Neutrophil (primary cell): Measurements from ENCODE around the gene CHST12.

Source experiments
- H3K27ac ChIP-seq: fragments of 200-600 bp; sonication (generic); 2 replicates; pipeline ENCODE4 v1.5.1; 2016; ENCODE audit warnings: mild to moderate bottlenecking, moderate library complexity
- H3K27me3 ChIP-seq: fragments of 200-600 bp; sonication (generic); 2 replicates; pipeline ENCODE4 v1.6.0; 2016; ENCODE audit warnings: mild to moderate bottlenecking
- H3K36me3 ChIP-seq: fragments of 200-600 bp; sonication (generic); 2 replicates; pipeline ENCODE4 v1.5.1; 2017
- H3K4me1 ChIP-seq, 2 experiments: fragments of 200-600 bp in 1 of 2; sonication (generic) in 1 of 2; 1 replicate in 1 of 2; 2 replicates in 1 of 2; pipeline versions ENCODE4 v1.5.1 to v1.6.1; 2013 to 2016; ENCODE audit warnings: low read depth in 1 of 2, low read length in 1 of 2, mild to moderate bottlenecking in 1 of 2, moderate library complexity in 1 of 2; ENCODE audit not compliant: control insufficient read depth in 1 of 2, insufficient read depth in 1 of 2
- H3K4me3 ChIP-seq, 2 experiments: fragments of 200-600 bp in 1 of 2; sonication (generic) in 1 of 2; 1 replicate in 1 of 2; 2 replicates in 1 of 2; pipeline ENCODE4 v1.5.1; 2013 to 2016; ENCODE audit warnings: low read depth in 1 of 2, low read length in 1 of 2, mild to moderate bottlenecking in 1 of 2, moderate library complexity in 1 of 2
- H3K9me3 ChIP-seq: fragments of 200-600 bp; sonication (generic); 2 replicates; pipeline ENCODE4 v1.5.1; 2016
- TF ChIP-seq, protein P1 (sequence below): fragments of 200-600 bp; sonication (generic); IDR thresholded peaks from 2 replicates; pipeline ENCODE4 v1.5.1; 2016; ENCODE audit warnings: antibody characterized with exemption

The CHST12 gene

DNA sequence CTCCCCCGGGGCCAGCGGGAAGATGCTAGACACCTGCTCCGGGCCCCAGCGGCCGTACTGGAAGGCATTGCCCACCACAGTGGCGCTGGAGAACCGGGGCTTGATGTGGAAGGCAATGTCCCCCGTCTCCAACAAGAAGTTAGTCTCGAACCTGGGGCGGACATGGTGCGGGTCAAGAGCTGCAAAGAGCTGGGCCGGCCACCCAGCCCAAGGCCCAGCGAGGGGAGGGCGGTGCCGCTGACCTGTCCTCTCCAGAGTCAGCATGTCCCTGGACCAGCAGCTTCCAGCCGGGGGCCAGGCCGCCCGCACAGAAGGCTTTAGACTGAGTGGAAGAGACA is 72.2 kb downstream of the CHST12 start:
- H3K9me3 ChIP-seq: no peaks in the 10 kb centered on the region
- peaks cover 40% of the 10 kb centered on the region for H3K27me3 ChIP-seq
- H3K4me1 ChIP-seq: peaks cover under 1 to 12% of the 10 kb centered on the region in 2 experiments
- H3K36me3 ChIP-seq: no peaks in the 10 kb centered on the region
- no peak overlapping the region for H3K4me3 ChIP-seq
- TF ChIP-seq, protein P1, sequence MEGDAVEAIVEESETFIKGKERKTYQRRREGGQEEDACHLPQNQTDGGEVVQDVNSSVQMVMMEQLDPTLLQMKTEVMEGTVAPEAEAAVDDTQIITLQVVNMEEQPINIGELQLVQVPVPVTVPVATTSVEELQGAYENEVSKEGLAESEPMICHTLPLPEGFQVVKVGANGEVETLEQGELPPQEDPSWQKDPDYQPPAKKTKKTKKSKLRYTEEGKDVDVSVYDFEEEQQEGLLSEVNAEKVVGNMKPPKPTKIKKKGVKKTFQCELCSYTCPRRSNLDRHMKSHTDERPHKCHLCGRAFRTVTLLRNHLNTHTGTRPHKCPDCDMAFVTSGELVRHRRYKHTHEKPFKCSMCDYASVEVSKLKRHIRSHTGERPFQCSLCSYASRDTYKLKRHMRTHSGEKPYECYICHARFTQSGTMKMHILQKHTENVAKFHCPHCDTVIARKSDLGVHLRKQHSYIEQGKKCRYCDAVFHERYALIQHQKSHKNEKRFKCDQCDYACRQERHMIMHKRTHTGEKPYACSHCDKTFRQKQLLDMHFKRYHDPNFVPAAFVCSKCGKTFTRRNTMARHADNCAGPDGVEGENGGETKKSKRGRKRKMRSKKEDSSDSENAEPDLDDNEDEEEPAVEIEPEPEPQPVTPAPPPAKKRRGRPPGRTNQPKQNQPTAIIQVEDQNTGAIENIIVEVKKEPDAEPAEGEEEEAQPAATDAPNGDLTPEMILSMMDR: no peak
- no peak overlapping the region for H3K27ac ChIP-seq

DNA sequence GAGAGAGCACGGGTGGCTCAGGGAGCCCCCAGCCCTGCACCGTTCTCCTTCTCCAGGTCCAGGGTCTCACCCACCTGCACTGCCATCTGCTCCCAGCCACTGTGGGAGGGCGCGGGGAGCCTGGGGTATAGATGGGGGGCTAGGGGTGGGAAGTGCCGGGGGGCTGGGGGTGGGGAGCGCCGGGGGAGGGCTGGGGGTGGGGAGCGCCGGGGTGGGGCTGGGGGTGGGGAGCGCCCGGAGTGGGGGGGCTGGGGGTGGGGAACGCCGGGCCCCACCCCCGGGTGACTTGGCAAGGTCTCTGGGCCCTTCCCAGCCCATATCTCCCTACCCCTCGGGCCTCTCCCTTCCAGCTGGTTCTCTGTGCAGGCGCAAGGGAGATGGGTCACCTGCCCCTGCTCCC is 72.9 kb downstream of the CHST12 start, which contains the start of gene GRIFIN:
Gene GRIFIN (minus strand): TSS at position 101 of the 400 bp plus-strand sequence. CDS start 15 bp downstream, at position 86.
- no peak within 1 kb of the TSS for H3K4me3 ChIP-seq
- H3K9me3 ChIP-seq: no peaks in the 10 kb centered on the region
- H3K27me3 ChIP-seq: peaks cover 37% of the 10 kb centered on the region
- H3K4me1 ChIP-seq: peaks cover 0 to 10% of the 10 kb centered on the region in 2 experiments
- TF ChIP-seq, protein P1: no peak
- no peaks in the 10 kb centered on the region for H3K36me3 ChIP-seq
- no peak within 1 kb of the TSS for H3K27ac ChIP-seq

DNA sequence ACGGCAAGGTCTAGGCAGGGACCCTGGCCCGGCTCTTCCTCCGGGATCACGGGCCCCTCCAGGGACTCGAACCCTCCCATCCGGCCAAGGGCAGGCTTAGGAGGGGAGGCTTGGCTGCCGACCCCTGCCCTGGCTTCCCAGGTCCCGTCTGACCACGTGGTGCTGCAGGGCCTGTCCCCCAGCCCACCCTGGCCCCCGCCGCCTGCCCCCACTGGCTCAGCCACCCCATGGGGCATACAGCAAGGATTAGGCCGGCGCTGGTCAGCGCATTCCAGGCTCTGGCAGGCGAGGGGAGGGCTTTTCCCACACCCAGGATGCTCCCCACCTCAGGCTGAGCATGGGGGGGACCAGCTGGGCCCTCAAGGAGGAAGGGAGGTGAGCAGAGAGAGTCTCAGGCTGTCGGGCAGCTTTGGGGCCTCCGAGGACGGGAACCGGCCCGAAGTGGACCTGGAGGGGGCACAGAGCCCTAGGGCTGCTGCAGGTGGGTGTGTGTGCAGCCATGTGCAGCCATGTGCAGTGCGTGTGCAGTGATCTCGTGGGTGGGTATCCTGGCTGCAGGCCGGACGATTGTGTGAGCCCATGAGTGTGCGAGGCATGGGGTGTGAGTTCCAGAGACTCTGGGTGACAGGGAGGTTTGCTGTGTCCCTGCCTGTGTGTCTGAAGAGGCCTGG is 73.5 kb downstream of the CHST12 start:
- Histone ChIP-seq H3K27ac (no peak overlapping the region), H3K4me3 (no peak overlapping the region), H3K27me3 (peaks cover 31% of the 10 kb centered on the region), H3K9me3 (no peaks in the 10 kb centered on the region), H3K36me3 (no peaks in the 10 kb centered on the region), H3K4me1 (peaks cover 0 to 5% of the 10 kb centered on the region in 2 experiments)
- TF ChIP-seq, protein P1: no peak

DNA sequence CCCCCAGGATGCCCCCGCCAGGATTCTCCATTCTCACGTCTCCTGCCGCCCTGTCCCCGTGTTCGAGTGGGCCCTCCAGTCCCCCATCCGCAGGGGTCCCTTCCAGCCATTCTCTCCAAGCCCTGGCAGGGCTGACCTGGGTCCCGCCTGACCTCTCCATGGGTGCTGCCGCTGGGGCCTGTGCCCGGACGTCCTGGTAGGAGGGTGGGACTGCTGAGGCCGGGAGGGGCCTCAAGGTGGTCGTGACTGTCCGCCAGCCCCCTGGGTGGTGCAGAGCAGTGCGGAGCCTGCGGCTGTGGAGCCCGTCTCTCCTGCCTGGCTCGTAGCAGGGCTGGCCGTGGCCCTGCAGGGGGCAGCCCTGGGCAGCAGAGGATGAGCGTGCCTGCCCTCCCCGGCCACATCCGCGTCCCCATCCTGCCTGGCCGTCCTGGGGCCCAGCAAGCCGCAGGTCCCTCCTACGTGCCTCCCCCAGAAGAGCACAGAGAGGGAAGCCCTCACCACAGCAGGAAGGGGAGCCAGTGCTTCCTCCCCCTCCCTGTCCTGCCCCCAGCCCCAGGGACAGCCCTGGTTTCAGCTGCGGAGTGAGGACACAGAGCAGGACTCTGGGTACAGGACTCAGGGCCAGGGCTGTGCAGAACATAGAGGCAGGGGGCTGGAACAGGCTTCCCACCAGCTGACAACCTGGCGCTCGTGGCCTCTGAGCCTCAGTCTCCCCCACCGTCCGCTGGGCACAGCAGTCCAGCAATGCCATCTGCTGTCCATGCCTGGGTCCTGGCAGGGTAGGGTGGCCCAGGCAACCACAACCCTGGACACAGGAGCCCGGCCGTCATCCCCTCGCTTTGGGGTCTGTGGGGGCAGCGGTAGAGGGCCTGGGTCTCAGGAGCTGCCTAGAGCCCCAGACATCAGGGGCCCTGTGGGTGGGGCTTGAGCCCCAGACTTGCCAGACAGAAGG is 74.3 kb downstream of the CHST12 start:
- no peaks in the 10 kb centered on the region for H3K9me3 ChIP-seq
- no peaks in the 10 kb centered on the region for H3K36me3 ChIP-seq
- no peak overlapping the region for H3K4me3 ChIP-seq
- H3K27ac ChIP-seq: no peak overlapping the region
- peaks cover 31% of the 10 kb centered on the region for H3K27me3 ChIP-seq
- H3K4me1 ChIP-seq: peaks cover 0 to 5% of the 10 kb centered on the region in 2 experiments
- TF ChIP-seq, protein P1: peak; percentile 60

DNA sequence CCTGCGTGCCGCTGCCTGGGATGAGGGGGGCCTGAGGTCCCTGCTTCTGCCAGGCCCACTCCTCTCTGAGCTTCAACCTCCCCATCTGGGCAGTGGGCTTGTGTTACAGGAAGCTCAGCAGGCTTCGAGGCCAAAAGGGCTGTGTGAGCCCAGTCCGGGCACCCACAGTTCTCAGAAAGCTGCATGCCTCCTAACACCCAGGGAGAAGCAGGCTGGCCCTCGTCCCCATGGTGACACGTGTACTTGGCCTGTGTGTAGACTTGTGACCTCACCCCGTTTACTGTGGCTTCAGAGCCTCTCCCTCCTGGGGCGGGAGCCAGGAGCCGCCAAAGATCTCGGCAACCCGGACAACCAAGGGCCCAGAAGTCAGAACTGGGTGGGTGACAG is 75.0 kb downstream of the CHST12 start:
- no peak overlapping the region for H3K27ac ChIP-seq
- H3K4me3 ChIP-seq: no peak overlapping the region
- no peaks in the 10 kb centered on the region for H3K36me3 ChIP-seq
- TF ChIP-seq, protein P1: no peak
- H3K9me3 ChIP-seq: no peaks in the 10 kb centered on the region
- H3K27me3 ChIP-seq: peaks cover 31% of the 10 kb centered on the region
- H3K4me1 ChIP-seq: peaks cover 0 to 5% of the 10 kb centered on the region in 2 experiments
